Heart left ventricle (tissue), 16 donors: ENCODE data around the gene FGF10. TPM values are rescaled to one million over a fixed set of nuclear protein-coding genes. Genes with fewer than 3 reads are reported as not detected.
A peak's percentile ranks its signal among the peaks of the same experiment; 100 is the strongest.

Source experiments
- ATAC-seq, 4 donors: fragments of 200-7000 bp; cut with Tn5 transposase; one replicate each; pipeline ENCODE4 v1.9.1; 2020 to 2022; ENCODE audit warnings: moderate library complexity in 4 of 4, mild to moderate bottlenecking in 3 of 4, moderate number of reproducible peaks in 1 of 4
- DNase-seq, 5 donors: peaks; one replicate each; pipeline ENCODE4 v3.0.0-alpha.2; 2020
- H3K27ac ChIP-seq, 12 donors: fragments of 200-600 bp; sonication (generic) in 4 of 12; one replicate each; pipeline versions ENCODE4 v1.5.0 to v1.8.0; 2016 to 2022; ENCODE audit warnings: mild to moderate bottlenecking in 2 of 12
- H3K27me3 ChIP-seq, 9 donors: fragments of 200-600 bp; sonication (generic) in 2 of 9; one replicate each; pipeline versions ENCODE4 v1.5.1 to v1.8.0; 2016 to 2022; ENCODE audit warnings: mild to moderate bottlenecking in 3 of 9
- H3K36me3 ChIP-seq, 9 donors: fragments of 200-600 bp; sonication (generic) in 2 of 9; one replicate each; pipeline versions ENCODE4 v1.5.0 to v1.8.0; 2018 to 2022; ENCODE audit warnings: mild to moderate bottlenecking in 2 of 9
- H3K4me1 ChIP-seq, 12 donors: fragments of 200-600 bp; sonication (generic) in 4 of 12; one replicate each; pipeline versions ENCODE4 v1.5.0 to v1.8.0; 2016 to 2022; ENCODE audit warnings: mild to moderate bottlenecking in 3 of 12
- H3K4me3 ChIP-seq, 12 donors: fragments of 200-600 bp; sonication (generic) in 4 of 12; one replicate each; pipeline versions ENCODE4 v1.5.0 to v1.8.0; 2017 to 2022; ENCODE audit warnings: mild to moderate bottlenecking in 9 of 12, moderate library complexity in 4 of 12
- H3K9me3 ChIP-seq, 12 donors: fragments of 200-600 bp; sonication (generic) in 4 of 12; one replicate each; pipeline versions ENCODE4 v1.5.0 to v1.8.0; 2016 to 2022; ENCODE audit warnings: mild to moderate bottlenecking in 1 of 12
- CTCF ChIP-seq, 12 donors: fragments of 200-600 bp; sonication (generic) in 4 of 12; IDR thresholded peaks; one replicate each; pipeline versions ENCODE4 v1.5.0 to v1.8.0; 2018 to 2022; ENCODE audit warnings: antibody characterized with exemption in 12 of 12, mild to moderate bottlenecking in 5 of 12
- POLR2A ChIP-seq, 2 donors: fragments of 450-650 bp; IDR thresholded peaks; one replicate each; pipeline ENCODE4 v1.6.1; 2017; ENCODE audit warnings: antibody characterized with exemption in 2 of 2, mild to moderate bottlenecking in 2 of 2, moderate library complexity in 2 of 2
- WGBS, 4 donors: extraction: QIAGEN DNeasy Blood & Tissue Kit in 2 of 4; methylation state at CpG; one replicate each; pipeline versions ENCODE4 v1.1.5 to v1.1.7; 2013 to 2018; 5-methylcytosine and 5-hydroxymethylcytosine counted together
- intact Hi-C, 10 donors: fragments of 100-400 bp; cut with DNase I; formaldehyde crosslinking; loops; one replicate each; pipeline versions ENCODE4 v1.11.1 to v1.14.2; 2022
- polyA plus RNA-seq, 2 donors: library from polyadenylated mRNA; stranded (reverse); fragments of 200-250 nt; gene quantifications; one replicate each; pipeline ENCODE4 v1.2.3, GENCODE V29; 2013
- total RNA-seq, 9 donors: library from RNA; depleted of rRNA in 2 of 9; stranded (reverse); fragments of >200 nt in 2 of 9; fragmentation: NEBNext Ultra II Directional in 3 of 9; extraction: Animal tissue kit (Norgen Biotek cat#: 25700) in 3 of 9; gene quantifications; one replicate each; pipeline versions ENCODE4 v1.1.0 to v1.2.4, GENCODE V29; 2016 to 2023
- donor health status: ischemic (EF 13 %, LVEDD 7.1; RV severe dilation, severe dysfunction).
- donor health status: healthy with polysubstance abuse.
- donor health status: DM: no; HTN: yes; CAD: no.
- donor health status: DM: no; HTN: no; CAD: no.
- donor health status: ischemic (EF 25% LVEDD 6.9; RV normal size, moderate dysfunction).
- donor health status: ischemic (EF 25% LVEDD 5.7; RV mildly dilated, moderate dysfunction).
- donor health status: healthy.
- donor health status: DM: yes; HTN: yes; CAD: no.
- donor health status: ischemic (EF 35%, LVEDD 5.7; RV mildly dilated, moderate dysfunction).
- donor health status: nonischemic (EF 11% LVEDD 7.7; RV severe dilation, severe dysfunction).
- donor health status: DM: yes; HTN: yes; CAD: no.
- donor health status: PGD.
- donor health status: ischemic (EF 29% LVEDD 5.4; RV normal size, mild dysfunction).
- donor health status: nonischemic (EF 23%, LVEDD 6.1; RV moderate dilation, normal function).

FGF10 gene
- total and polyA plus RNA-seq, 11 donors: 0.15 to 2.6 (median 0.51) TPM; not detected in 1

DNA sequence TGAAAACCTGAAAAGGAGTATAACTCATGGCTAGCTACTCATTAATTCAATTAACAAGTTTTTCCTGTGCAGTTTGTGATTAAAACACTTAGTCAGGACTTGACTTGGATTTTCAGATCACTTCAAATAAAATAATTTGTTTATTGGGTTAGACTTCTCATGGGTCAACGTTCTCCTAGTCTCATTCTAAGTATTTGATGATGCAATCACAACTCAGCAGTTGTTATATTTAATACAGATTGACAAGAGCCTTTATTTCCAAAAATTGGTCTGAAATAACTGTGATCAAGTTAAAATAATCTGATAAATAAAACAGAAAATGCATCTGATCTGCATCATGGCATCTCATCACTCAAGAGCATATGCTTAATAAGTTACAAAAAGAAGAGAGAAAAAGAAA lies 113.9 kb downstream of the FGF10 start:
- TF ChIP-seq CTCF (IDR thresholded peaks at IDR 0.05) (no peak), POLR2A (IDR thresholded peaks at IDR 0.05) (no peak)
- no peaks in the 10 kb centered on the region for H3K27me3 ChIP-seq
- H3K27ac ChIP-seq: no peak overlapping the region
- H3K9me3 ChIP-seq: peaks cover 0 to 10% (median 0%) of the 10 kb centered on the region in 12 donors
- no peak for ATAC-seq
- H3K4me3 ChIP-seq: no peak overlapping the region
- H3K36me3 ChIP-seq: no peaks in the 10 kb centered on the region
- H3K4me1 ChIP-seq: no peaks in the 10 kb centered on the region
- 33 to 49% (median 47%) methylated on average over 1 of the region's 1 CpG for WGBS, 4 donors
- intact Hi-C loops: no loop called here
- DNase-seq: no peak

- TF ChIP-seq CTCF (IDR thresholded peaks at IDR 0.05) (no peak), POLR2A (IDR thresholded peaks at IDR 0.05) (no peak)
- DNase-seq: no peak
- H3K27ac ChIP-seq: no peak overlapping the region
- no peaks in the 10 kb centered on the region for H3K36me3 ChIP-seq
- no peak for ATAC-seq
- intact Hi-C loops: no loop called here
- H3K9me3 ChIP-seq: no peaks in the 10 kb centered on the region
- H3K4me1 ChIP-seq: no peaks in the 10 kb centered on the region
- no peaks in the 10 kb centered on the region for H3K27me3 ChIP-seq
- H3K4me3 ChIP-seq: no peak overlapping the region
These were observed 121.3 kb downstream of the FGF10 start for GRCh38 chr5:44267909-44268308.

DNA sequence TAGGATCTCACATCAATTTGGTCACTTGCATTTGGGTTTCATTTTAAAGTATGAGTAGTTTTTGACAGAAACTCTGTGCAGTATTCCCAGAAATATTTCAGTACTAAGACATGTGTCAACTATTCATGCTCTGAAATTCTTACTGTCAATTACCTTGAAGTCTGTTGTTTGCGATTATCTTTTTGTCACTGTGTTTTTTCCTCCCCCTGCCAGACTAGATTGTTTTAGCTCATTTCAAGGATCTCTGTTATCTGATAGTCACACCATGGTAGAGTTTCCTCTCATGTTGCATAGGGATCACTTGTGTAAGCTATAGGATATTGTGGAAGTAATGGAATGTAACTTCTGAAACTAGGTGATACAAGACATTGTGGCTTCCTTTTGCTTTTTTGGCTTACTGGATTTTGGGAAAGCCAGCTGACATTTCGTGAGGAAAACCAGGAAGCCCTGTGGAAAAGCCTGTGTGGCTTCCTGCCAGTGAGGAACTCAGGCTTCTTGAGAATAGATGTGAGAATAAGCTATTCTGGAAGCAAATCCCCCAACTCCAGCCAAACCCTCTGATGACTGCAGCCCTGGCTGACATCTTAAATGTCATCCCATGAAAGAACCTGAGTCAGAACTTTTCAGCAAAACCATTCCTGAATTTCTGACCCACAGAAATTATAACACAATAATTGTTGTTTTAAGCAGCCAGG lies 122.2 kb downstream of the FGF10 start:
- 38 to 58% (median 46%) methylated on average over 2 of the region's 2 CpGs for WGBS, 4 donors
- peak in 3 of 5 donors; percentile 18 to 38 (median 27) for DNase-seq
- Histone ChIP-seq H3K9me3 (no peaks in the 10 kb centered on the region), H3K27me3 (no peaks in the 10 kb centered on the region), H3K4me3 (no peak overlapping the region), H3K36me3 (no peaks in the 10 kb centered on the region), H3K27ac (no peak overlapping the region), H3K4me1 (no peaks in the 10 kb centered on the region)
- intact Hi-C loops: no loop called here
- TF ChIP-seq POLR2A (IDR thresholded peaks at IDR 0.05): no peak
- no peak for TF ChIP-seq CTCF (IDR thresholded peaks at IDR 0.05)
- ATAC-seq: no peak

DNA sequence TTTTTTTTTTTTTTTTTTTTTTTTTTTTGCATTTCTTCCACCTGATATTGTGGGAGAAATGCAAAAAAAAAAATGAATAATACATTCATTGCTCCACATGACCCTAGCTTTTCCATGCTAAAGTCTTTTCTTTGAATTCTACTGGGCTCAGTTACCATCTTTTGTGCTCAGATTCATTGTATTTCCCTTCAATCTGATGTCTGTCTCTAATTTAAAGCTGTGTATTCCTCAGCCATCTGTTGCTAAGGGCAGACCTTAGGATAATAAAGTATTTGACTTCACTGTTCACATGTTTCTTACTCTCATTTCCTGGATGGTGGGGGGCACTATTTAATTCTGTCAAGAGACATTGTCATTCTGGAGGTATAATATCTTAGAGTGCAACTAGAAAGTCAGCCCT lies 123.5 kb downstream of the FGF10 start:
- Histone ChIP-seq H3K27ac (no peak overlapping the region), H3K4me3 (no peak overlapping the region), H3K9me3 (no peaks in the 10 kb centered on the region), H3K27me3 (no peaks in the 10 kb centered on the region), H3K36me3 (no peaks in the 10 kb centered on the region), H3K4me1 (no peaks in the 10 kb centered on the region)
- TF ChIP-seq CTCF (IDR thresholded peaks at IDR 0.05): no peak
- TF ChIP-seq POLR2A (IDR thresholded peaks at IDR 0.05): no peak
- ATAC-seq: no peak
- no peak for DNase-seq
- intact Hi-C loops: no loop called here
